ENCODE data around the gene FAM187B. TPM values are rescaled to one million over a fixed set of nuclear protein-coding genes. Genes with fewer than 3 reads are reported as not detected.

FAM187B gene
- total RNA-seq, 1 donor from 2014 or later, result not detected

DNA sequence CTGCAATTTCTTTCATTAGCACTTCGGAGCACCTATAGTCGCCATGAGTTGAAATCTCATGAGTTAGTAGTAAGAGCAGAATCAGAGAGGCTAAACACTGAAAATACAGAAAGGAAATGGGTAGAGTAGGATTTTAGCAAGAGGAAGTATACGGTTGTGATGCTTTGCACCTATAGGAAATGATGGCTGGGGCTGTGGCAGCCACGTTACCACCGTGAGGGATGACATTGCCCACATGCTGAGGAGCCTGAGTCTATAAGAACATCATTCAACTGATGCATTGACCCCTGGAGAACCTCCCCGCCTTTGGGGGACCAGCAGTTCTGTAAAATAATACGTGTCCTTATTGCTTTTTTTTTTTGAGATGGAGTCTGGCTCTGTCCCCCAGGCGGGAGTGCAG, 20.4 kb downstream of the FAM187B start:
- TF ChIP-seq, protein P1, sequence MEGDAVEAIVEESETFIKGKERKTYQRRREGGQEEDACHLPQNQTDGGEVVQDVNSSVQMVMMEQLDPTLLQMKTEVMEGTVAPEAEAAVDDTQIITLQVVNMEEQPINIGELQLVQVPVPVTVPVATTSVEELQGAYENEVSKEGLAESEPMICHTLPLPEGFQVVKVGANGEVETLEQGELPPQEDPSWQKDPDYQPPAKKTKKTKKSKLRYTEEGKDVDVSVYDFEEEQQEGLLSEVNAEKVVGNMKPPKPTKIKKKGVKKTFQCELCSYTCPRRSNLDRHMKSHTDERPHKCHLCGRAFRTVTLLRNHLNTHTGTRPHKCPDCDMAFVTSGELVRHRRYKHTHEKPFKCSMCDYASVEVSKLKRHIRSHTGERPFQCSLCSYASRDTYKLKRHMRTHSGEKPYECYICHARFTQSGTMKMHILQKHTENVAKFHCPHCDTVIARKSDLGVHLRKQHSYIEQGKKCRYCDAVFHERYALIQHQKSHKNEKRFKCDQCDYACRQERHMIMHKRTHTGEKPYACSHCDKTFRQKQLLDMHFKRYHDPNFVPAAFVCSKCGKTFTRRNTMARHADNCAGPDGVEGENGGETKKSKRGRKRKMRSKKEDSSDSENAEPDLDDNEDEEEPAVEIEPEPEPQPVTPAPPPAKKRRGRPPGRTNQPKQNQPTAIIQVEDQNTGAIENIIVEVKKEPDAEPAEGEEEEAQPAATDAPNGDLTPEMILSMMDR (conservative IDR thresholded peaks at IDR 0.05; ENCODE audit: low read depth, low read length), result no peak
- DNase-seq (ENCODE audit: low read depth), result no peak
- no peak overlapping the region for H3K4me3 ChIP-seq (ENCODE audit: low read depth, low read length)

DNA sequence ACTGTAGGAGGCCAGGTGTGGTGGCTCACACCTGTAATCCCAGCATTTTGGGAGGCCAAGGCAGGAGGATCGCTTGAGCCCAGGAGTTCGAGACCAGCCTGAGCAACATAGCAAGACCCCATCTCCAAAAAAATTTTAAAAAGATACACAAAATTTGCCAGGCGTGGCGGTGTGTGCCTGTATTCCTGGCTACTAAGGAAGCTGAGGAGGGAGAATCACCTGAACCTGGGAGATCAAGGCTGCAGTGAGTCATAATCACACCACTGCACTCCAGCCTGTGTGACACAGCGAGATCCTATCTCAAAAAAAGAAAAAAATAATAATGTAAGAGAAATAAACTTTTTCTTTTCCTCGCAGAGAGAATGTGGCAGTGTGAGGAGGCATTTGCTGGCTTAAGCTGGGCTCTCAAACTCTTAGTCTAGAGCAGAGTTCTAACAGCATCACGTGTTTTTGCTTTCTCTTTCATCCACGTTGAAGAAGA, 21.1 kb downstream of the FAM187B start:
- no peak overlapping the region for H3K4me3 ChIP-seq (ENCODE audit: low read depth, low read length)
- TF ChIP-seq, protein P1 (conservative IDR thresholded peaks at IDR 0.05; ENCODE audit: low read depth, low read length), result no peak
- no peak for DNase-seq (ENCODE audit: low read depth)

DNA sequence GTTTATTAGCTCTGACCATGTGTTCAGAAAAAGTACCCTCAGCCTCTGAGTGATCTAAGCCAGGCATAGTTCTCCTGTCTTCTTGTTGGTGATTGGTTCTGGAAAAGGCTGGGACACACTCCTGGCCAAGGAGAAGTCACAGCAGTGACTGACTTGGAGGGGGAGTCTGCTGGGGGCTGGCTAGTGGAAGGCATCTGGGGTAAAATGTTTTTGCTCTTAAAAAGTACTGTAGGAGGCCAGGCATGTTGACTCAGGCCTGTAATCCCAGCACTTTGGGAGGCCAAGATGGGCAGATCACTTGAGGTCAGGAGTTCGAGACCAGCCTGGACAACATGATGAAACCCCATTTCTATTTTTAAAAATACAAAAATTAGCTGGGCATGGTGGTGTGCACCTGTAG, 21.7 kb downstream of the FAM187B start:
- no peak for DNase-seq (ENCODE audit: low read depth)
- TF ChIP-seq, protein P1 (conservative IDR thresholded peaks at IDR 0.05; ENCODE audit: low read depth, low read length), result no peak
- no peak overlapping the region for H3K4me3 ChIP-seq (ENCODE audit: low read depth, low read length)

GRCh38 chr19:35206379-35206778, 22.2 kb downstream of the FAM187B start:
- TF ChIP-seq, protein P1 (conservative IDR thresholded peaks at IDR 0.05; ENCODE audit: low read depth, low read length), result no peak
- H3K4me3 ChIP-seq (ENCODE audit: low read depth, low read length), result no peak overlapping the region
- DNase-seq (ENCODE audit: low read depth), result no peak

DNA sequence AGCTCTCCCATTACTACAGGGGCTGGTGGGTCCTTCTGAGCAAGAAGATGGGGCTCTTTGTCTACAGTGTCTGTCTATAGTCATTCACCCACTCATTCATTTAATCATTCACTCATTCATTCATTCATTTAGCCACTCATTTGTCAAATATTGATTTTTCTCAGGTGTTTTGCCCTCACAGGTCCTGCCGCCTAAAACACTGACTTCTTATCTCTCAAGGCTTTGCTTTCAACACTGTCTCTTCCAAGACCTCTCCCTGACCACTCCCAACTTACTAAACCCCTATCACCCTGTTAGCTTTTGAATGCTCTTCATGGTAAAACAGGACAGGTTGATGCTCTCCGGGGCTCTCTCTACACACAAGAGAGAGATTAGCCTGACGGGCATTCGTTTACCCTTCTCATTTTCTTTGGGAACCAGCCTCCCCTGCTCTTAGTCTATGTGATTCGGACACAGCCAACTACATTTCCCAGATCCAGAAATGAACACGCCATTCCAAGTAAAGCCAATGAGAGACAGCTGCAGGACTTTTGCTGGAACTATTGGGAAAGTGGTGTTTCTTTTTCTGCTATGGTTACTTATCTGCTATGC, 22.7 kb downstream of the FAM187B start:
- no peak overlapping the region for H3K4me3 ChIP-seq (ENCODE audit: low read depth, low read length)
- DNase-seq (ENCODE audit: low read depth), result no peak

GRCh38 chr19:35204799-35205732, 23.5 kb downstream of the FAM187B start:
- TF ChIP-seq, protein P1 (conservative IDR thresholded peaks at IDR 0.05; ENCODE audit: low read depth, low read length), result no peak
- H3K4me3 ChIP-seq (ENCODE audit: low read depth, low read length), result no peak overlapping the region
- DNase-seq (ENCODE audit: low read depth), result no peak

More for the DNA sequence above, 22.7 kb downstream of the FAM187B start:
- TF ChIP-seq, protein P1 (conservative IDR thresholded peaks at IDR 0.05; ENCODE audit: low read depth, low read length), result no peak

Measured in epithelial cell of proximal tubule (primary cell).